Transverse colon (tissue), 4 donors: ENCODE measurements around the gene NHLH1. TPM values are rescaled to one million over a fixed set of nuclear protein-coding genes. Genes with fewer than 3 reads are reported as not detected.

Source experiments
- DNase-seq: peaks from one replicate; pipeline ENCODE4 v3.0.0-alpha.2; 2019
- H3K27ac ChIP-seq, 4 donors: fragments of 200-600 bp; sonication (generic); 2 replicates each; pipeline ENCODE4 v1.5.1; 2016 to 2018; ENCODE audit warnings: inconsistent platforms in 4 of 4
- H3K27me3 ChIP-seq: fragments of 200-600 bp; sonication (generic); 2 replicates; pipeline ENCODE4 v1.5.1; 2017; ENCODE audit warnings: inconsistent platforms
- H3K36me3 ChIP-seq, 4 donors: fragments of 200-600 bp; sonication (generic); 2 replicates each; pipeline ENCODE4 v1.5.1; 2017 to 2019; ENCODE audit warnings: inconsistent platforms in 4 of 4
- H3K4me1 ChIP-seq, 4 donors: fragments of 200-600 bp; sonication (generic); 2 replicates each; pipeline ENCODE4 v1.5.1; 2017 to 2020; ENCODE audit warnings: inconsistent platforms in 4 of 4
- H3K4me3 ChIP-seq, 4 donors: fragments of 200-600 bp; sonication (generic); 1 replicate in 1 of 4; 2 replicates in 3 of 4; pipeline versions ENCODE4 v1.5.1 to v1.6.1; 2017 to 2019; ENCODE audit warnings: inconsistent platforms in 4 of 4
- H3K9me3 ChIP-seq, 2 donors: fragments of 200-600 bp; sonication (generic); 2 replicates each; pipeline ENCODE4 v1.5.1; 2017 to 2019; ENCODE audit warnings: inconsistent platforms in 2 of 2
- EP300 ChIP-seq: sonication (generic); formaldehyde crosslinking; IDR thresholded peaks from one replicate; pipeline ENCODE4 v1.6.1; 2017; ENCODE audit warnings: antibody characterized with exemption, low read depth
- POLR2A ChIP-seq: fragments of 450-650 bp; IDR thresholded peaks from one replicate; pipeline ENCODE4 v1.6.1; 2016; ENCODE audit warnings: antibody characterized with exemption, mild to moderate bottlenecking, moderate library complexity
- POLR2AphosphoS5 ChIP-seq, 3 donors: sonication (generic); formaldehyde crosslinking; IDR thresholded peaks; one replicate each; pipeline ENCODE4 v1.6.1; 2016; ENCODE audit warnings: antibody characterized with exemption in 3 of 3
- WGBS, 2 donors: methylation state at CpG; one replicate each; pipeline ENCODE4 v1.1.5; 2018; ENCODE audit warnings: low coverage in 1 of 2; 5-methylcytosine and 5-hydroxymethylcytosine counted together
- in situ Hi-C, 4 donors: fragments of 200-750 bp; cut with MboI; loops; one replicate each; pipeline versions ENCODE4 v1.15.0 to v1.15.1; 2017; ENCODE audit warnings: low sequenced_read_pairs in 3 of 4, low pct_ligation_motif_present in 1 of 4, low pct_unique_long_range_greater_than_20kb in 1 of 4
- intact Hi-C: fragments of 100-400 bp; cut with DNase I; formaldehyde crosslinking; loops from one replicate; pipeline ENCODE4 v1.15.1; 2023; ENCODE audit warnings: low total_unique reads
- total RNA-seq, 4 donors: library from RNA; depleted of rRNA; stranded (reverse); fragments of >200 nt; gene quantifications; one replicate each; pipeline ENCODE4 v1.1.0, GENCODE V29; 2016
- TF ChIP-seq, protein P1 (sequence below), 5 experiments: fragments of 200-600 bp in 3 of 5; fragments of 450-650 bp in 2 of 5; sonication (generic) in 3 of 5; IDR thresholded peaks; 1 replicate in 2 of 5; 2 replicates in 3 of 5; pipeline ENCODE4 v1.5.1; 2016 to 2017; ENCODE audit warnings: antibody characterized with exemption in 5 of 5, inconsistent platforms in 3 of 5, mild to moderate bottlenecking in 2 of 5, moderate library complexity in 1 of 5

The NHLH1 gene
- total RNA-seq, 4 donors from 2014 or later, result not detected

DNA sequence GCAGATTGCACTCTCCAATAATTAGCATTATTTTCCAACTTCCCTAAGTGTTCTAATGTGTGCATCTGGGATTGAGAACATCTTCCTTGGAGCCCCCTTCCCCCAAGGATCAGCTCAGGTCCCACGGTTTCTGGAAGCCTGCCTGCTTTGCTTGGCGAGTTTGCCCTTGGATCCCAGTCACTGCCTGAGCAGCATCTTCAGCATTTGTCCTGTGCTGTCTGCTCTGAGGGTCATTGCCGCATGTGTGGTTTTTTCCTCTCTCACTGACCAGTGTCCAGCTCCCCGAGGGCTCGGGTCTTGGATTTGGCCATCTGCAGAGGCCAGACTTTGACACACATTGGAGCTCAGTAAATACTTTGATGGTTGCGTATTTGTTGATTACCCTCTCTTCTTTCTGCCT is 51.6 kb downstream of the NHLH1 start:
- Histone ChIP-seq H3K27ac (no peak overlapping the region), H3K4me3 (no peak overlapping the region), H3K36me3 (no peaks in the 10 kb centered on the region), H3K9me3 (no peaks in the 10 kb centered on the region), H3K4me1 (no peaks in the 10 kb centered on the region), H3K27me3 (no peaks in the 10 kb centered on the region)
- no peak for DNase-seq
- TF ChIP-seq EP300 (no peak), POLR2AphosphoS5 (IDR thresholded peaks at IDR 0.05) (no peak), POLR2A (no peak)
- TF ChIP-seq, protein P1, sequence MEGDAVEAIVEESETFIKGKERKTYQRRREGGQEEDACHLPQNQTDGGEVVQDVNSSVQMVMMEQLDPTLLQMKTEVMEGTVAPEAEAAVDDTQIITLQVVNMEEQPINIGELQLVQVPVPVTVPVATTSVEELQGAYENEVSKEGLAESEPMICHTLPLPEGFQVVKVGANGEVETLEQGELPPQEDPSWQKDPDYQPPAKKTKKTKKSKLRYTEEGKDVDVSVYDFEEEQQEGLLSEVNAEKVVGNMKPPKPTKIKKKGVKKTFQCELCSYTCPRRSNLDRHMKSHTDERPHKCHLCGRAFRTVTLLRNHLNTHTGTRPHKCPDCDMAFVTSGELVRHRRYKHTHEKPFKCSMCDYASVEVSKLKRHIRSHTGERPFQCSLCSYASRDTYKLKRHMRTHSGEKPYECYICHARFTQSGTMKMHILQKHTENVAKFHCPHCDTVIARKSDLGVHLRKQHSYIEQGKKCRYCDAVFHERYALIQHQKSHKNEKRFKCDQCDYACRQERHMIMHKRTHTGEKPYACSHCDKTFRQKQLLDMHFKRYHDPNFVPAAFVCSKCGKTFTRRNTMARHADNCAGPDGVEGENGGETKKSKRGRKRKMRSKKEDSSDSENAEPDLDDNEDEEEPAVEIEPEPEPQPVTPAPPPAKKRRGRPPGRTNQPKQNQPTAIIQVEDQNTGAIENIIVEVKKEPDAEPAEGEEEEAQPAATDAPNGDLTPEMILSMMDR (IDR thresholded peaks at IDR 0.05), result no peak
- intact Hi-C loops (no loop called here), in situ Hi-C loops (no loop called here)
- 71 to 75% methylated on average over 3 to 5 of the region's 6 CpGs for WGBS, 2 donors

DNA sequence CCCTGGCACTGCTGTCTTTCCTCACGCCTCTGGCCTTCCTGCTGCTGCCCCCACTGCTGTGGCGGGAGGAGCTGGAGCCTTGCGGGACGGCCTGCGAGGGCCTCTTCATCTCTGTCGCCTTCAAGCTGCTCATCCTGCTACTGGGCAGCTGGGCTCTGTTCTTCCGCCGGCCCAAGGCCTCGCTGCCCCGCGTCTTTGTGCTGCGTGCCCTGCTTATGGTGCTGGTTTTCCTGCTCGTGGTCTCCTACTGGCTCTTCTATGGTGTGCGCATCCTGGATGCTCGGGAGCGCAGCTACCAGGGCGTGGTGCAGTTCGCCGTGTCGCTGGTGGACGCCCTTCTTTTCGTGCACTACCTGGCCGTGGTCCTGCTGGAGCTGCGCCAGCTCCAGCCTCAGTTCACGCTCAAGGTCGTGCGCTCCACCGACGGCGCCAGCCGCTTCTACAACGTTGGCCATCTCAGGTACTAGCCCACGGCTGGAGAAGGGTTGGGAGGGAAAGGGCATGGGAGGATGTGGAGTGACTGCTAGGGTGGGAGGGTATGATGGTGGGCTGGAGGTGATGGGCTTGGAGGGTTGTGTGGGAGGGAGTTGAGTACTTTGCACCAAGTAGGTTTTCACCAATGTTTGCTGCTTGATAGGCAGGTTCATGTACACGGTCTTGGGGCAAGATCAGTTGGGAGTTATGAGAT is 52.4 kb downstream of the NHLH1 start:
- no peaks in the 10 kb centered on the region for H3K36me3 ChIP-seq
- TF ChIP-seq, protein P1 (IDR thresholded peaks at IDR 0.05), result no peak
- TF ChIP-seq EP300 (no peak), POLR2A (no peak), POLR2AphosphoS5 (IDR thresholded peaks at IDR 0.05) (no peak)
- in situ Hi-C loops, result no loop called here
- intact Hi-C loops, result no loop called here
- no peaks in the 10 kb centered on the region for H3K27me3 ChIP-seq
- no peaks in the 10 kb centered on the region for H3K4me1 ChIP-seq
- 63 to 94% methylated on average over 9 to 32 of the region's 34 CpGs for WGBS, 2 donors
- no peaks in the 10 kb centered on the region for H3K9me3 ChIP-seq
- no peak for DNase-seq
- no peak overlapping the region for H3K4me3 ChIP-seq
- no peak overlapping the region for H3K27ac ChIP-seq

DNA sequence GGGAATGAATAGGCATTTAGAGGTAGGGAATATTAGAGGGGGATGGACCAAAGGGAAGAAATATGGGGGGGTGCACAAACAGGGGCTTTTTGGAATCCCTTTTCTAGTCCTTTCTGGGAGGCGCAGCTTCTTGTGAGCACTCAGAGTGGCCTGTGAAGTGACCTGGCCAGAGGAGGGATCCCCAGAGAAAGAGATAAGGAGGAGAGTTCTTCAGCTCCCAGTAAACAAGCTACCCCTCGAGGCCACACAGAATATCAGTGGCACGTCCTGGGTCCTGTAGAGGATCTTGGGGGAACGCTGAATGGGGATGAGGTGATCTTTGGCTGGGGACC is 52.9 kb downstream of the NHLH1 start:
- in situ Hi-C loops (loop anchor here in 1 of 4 donors (10.0 kb wide), 1 partner anchor 185 kb away; no protein-coding TSS in a partner anchor), intact Hi-C loops (no loop called here)
- no peaks in the 10 kb centered on the region for H3K4me1 ChIP-seq
- 91% methylated on average over 4 of the region's 4 CpGs; no CpG with 5 or more reads in 1 of the 2 donors for WGBS, 2 donors
- no peak overlapping the region for H3K27ac ChIP-seq
- H3K36me3 ChIP-seq, result no peaks in the 10 kb centered on the region
- H3K27me3 ChIP-seq, result no peaks in the 10 kb centered on the region
- no peaks in the 10 kb centered on the region for H3K9me3 ChIP-seq
- TF ChIP-seq EP300, result no peak
- H3K4me3 ChIP-seq, result no peak overlapping the region
- no peak for DNase-seq

DNA sequence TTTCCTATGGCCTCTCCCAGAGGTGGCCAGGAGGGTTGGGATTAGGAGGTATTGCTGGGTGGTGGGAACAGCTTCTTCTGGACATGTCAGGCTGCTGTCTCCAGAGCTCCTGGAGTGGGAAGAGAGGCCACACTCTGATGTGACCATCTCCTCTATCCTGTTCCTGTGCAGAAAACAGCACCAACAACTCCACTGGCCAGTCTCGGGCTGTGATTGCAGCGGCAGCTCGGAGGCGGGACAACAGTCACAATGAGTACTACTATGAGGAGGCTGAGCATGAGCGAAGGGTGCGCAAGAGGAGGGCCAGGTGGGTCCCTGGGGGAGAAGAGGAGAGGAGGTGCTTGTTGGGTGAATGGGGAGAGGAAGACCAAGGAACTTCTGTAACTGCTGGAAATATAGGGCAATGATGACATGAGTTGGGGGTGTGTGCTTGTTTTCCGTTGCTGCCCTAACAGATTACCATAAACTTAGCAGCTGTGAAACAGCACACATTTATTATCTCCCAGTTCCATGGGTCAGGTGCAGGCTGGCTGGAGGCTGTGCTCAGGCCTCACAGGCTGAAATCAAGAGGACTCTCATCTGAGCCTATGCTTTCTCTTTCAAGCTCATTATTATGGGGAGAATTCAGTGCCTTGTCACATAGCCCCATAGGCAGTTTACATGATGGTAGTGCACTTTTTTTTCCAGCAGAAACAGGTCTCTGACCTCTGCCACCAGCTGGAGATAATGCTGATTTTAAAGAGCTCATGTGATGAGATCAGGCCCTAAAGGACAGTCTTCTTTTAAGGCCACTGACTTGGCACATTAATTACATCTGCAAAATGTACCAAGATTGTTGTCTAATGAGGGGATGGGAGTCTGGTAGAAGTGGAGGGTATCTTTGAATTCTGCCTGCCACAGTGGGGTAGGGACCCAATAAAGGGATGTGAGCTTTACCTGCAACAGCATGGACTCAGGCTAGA is 54.3 kb downstream of the NHLH1 start:
- DNase-seq, result no peak
- intact Hi-C loops, result no loop called here
- in situ Hi-C loops, result loop anchor here in 1 of 4 donors (10.0 kb wide), 1 partner anchor 184 kb away; no protein-coding TSS in a partner anchor
- H3K36me3 ChIP-seq, result no peaks in the 10 kb centered on the region
- no peaks in the 10 kb centered on the region for H3K4me1 ChIP-seq
- no peaks in the 10 kb centered on the region for H3K9me3 ChIP-seq
- H3K27me3 ChIP-seq, result no peaks in the 10 kb centered on the region
- no peak overlapping the region for H3K27ac ChIP-seq
- no peak overlapping the region for H3K4me3 ChIP-seq
- 88 to 98% methylated on average over 6 to 7 of the region's 7 CpGs for WGBS, 2 donors
- no peak for TF ChIP-seq POLR2A
- no peak for TF ChIP-seq POLR2AphosphoS5 (IDR thresholded peaks at IDR 0.05)
- TF ChIP-seq EP300, result no peak
- TF ChIP-seq, protein P1 (IDR thresholded peaks at IDR 0.05), result no peak
